GM19351 (cell line): Measurements from ENCODE around the gene FAM47C.
A peak's percentile ranks its signal among the peaks of the same experiment; 100 is the strongest.
"Not testable (repeated sequence)": the region's sequence is repeated elsewhere in the genome, so short reads cannot be mapped to it uniquely, and the experiment has no call there.

Source experiments
- ATAC-seq: cut with Tn5 transposase; IDR thresholded peaks from one replicate; pipeline ENCODE4 v1.9.1; 2021; ENCODE audit warnings: mild to moderate bottlenecking, moderate library complexity; ENCODE audit not compliant: unreplicated experiment

The FAM47C gene

GRCh38 chrX:37008182-37008581, at the start of gene FAM47C:
FAM47C (plus strand) TSS chrX:37008366; CDS start chrX:37008411, 45 bp downstream.
- not testable (repeated sequence) for ATAC-seq

- ATAC-seq: no peak
Observed at GRCh38 chrX:36961590-36961989, 46.6 kb upstream of the FAM47C start.

GRCh38 chrX:36963069-36963808, 44.9 kb upstream of the FAM47C start:
- no peak for ATAC-seq

GRCh38 chrX:36963852-36964251, 44.3 kb upstream of the FAM47C start:
- no peak for ATAC-seq

GRCh38 chrX:36973575-36973974, 34.6 kb upstream of the FAM47C start:
- no peak for ATAC-seq

GRCh38 chrX:36974911-36975310, 33.3 kb upstream of the FAM47C start:
- ATAC-seq: no peak

GRCh38 chrX:36978886-36979285, 29.3 kb upstream of the FAM47C start:
- no peak for ATAC-seq

- ATAC-seq: no peak
Observed at GRCh38 chrX:36983831-36984230, 24.3 kb upstream of the FAM47C start.

- ATAC-seq: not testable (repeated sequence)
Observed at GRCh38 chrX:36985416-36986209, 22.6 kb upstream of the FAM47C start.

GRCh38 chrX:36986231-36986630, 21.9 kb upstream of the FAM47C start:
- ATAC-seq: no peak

GRCh38 chrX:36987212-36987611, 21.0 kb upstream of the FAM47C start:
- not testable (repeated sequence) for ATAC-seq

GRCh38 chrX:37000140-37000539, 8.0 kb upstream of the FAM47C start:
- no peak for ATAC-seq

- no peak for ATAC-seq
Observed at GRCh38 chrX:37010496-37010895, 2.3 kb downstream of the FAM47C start.

- not testable (repeated sequence) for ATAC-seq
Observed at GRCh38 chrX:37034260-37034659, 26.1 kb downstream of the FAM47C start.

- ATAC-seq: not testable (repeated sequence)
Observed at GRCh38 chrX:37036674-37037220, 28.6 kb downstream of the FAM47C start.

GRCh38 chrX:37038814-37039213, 30.6 kb downstream of the FAM47C start:
- not testable (repeated sequence) for ATAC-seq

GRCh38 chrX:37042956-37043885, 35.1 kb downstream of the FAM47C start:
- ATAC-seq: not testable (repeated sequence)

- ATAC-seq: no peak
Observed at GRCh38 chrX:37047776-37048175, 39.6 kb downstream of the FAM47C start.

GRCh38 chrX:37057572-37057971, 49.4 kb downstream of the FAM47C start:
- ATAC-seq: not testable (repeated sequence)

GRCh38 chrX:37060999-37061398, 52.8 kb downstream of the FAM47C start:
- ATAC-seq: peak; percentile 93
